Upper lobe of left lung (tissue), 4 donors: ENCODE results near the gene HIVEP3.

Experiments
- EP300 ChIP-seq, 4 donors: sonication (generic); formaldehyde crosslinking; IDR thresholded peaks; one replicate each; pipeline ENCODE4 v1.5.1; 2017; ENCODE audit warnings: antibody characterized with exemption in 4 of 4, control low read depth in 2 of 4
- TF ChIP-seq, protein P1 (sequence below), 6 experiments: fragments of 450-650 bp in 4 of 6; fragments of 200-600 bp in 2 of 6; sonication (generic) in 2 of 6; IDR thresholded peaks; one replicate each; pipeline ENCODE4 v1.5.1; 2016 to 2019; ENCODE audit warnings: antibody characterized with exemption in 6 of 6

DNA sequence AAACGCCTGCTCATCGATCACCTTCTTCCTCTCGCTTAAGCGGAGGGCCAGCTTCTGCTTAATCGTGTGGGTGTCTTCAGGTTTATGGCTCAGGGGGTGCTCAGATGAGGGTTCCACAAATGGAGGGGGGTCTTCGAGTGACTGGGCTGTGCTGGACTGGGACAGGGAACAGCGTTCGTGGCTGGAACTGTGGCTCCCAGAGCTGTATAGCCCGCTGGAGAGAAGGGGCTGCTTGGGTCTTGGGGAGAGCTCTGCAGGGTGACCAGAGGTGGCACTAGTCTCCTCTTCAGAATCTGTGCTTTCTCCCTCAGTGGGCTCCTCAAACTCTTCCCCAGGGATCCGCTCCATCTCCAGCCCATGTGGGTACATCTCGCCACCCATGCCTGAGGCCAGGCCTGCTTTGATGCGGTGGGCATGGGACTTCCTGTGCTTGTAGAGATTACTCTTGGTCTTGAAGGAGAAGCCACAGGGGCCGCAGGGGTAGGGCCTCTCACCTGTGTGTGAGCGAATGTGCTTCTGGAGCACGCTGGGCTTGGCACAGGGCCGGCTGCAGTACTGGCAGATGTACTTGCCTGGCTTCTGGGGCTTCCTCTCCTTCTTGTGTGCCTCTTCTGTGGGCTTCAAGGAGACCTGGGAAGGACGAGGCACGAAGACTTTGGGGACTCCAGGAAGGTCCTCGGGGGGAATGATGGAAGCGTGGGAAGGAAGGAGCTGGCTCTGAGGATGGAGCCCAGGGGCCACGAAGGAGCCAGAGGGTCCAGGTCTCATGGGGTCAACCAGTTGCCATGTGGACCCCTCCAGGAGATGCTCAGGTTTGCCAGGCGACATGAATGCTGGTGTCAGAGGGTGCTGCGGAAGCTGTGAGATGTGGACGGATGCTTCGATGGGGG is 334.8 kb downstream of the HIVEP3 start:
- TF ChIP-seq, protein P1, sequence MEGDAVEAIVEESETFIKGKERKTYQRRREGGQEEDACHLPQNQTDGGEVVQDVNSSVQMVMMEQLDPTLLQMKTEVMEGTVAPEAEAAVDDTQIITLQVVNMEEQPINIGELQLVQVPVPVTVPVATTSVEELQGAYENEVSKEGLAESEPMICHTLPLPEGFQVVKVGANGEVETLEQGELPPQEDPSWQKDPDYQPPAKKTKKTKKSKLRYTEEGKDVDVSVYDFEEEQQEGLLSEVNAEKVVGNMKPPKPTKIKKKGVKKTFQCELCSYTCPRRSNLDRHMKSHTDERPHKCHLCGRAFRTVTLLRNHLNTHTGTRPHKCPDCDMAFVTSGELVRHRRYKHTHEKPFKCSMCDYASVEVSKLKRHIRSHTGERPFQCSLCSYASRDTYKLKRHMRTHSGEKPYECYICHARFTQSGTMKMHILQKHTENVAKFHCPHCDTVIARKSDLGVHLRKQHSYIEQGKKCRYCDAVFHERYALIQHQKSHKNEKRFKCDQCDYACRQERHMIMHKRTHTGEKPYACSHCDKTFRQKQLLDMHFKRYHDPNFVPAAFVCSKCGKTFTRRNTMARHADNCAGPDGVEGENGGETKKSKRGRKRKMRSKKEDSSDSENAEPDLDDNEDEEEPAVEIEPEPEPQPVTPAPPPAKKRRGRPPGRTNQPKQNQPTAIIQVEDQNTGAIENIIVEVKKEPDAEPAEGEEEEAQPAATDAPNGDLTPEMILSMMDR (IDR thresholded peaks at IDR 0.05), result no peak
- TF ChIP-seq EP300 (IDR thresholded peaks at IDR 0.05), result no peak
